Femur (tissue), 1 donor: Measurements from ENCODE around the gene UBA1.

Experiments
- DNase-seq: peaks from one replicate; pipeline ENCODE4 v3.0.0-alpha.2; 2017

UBA1 gene

DNA sequence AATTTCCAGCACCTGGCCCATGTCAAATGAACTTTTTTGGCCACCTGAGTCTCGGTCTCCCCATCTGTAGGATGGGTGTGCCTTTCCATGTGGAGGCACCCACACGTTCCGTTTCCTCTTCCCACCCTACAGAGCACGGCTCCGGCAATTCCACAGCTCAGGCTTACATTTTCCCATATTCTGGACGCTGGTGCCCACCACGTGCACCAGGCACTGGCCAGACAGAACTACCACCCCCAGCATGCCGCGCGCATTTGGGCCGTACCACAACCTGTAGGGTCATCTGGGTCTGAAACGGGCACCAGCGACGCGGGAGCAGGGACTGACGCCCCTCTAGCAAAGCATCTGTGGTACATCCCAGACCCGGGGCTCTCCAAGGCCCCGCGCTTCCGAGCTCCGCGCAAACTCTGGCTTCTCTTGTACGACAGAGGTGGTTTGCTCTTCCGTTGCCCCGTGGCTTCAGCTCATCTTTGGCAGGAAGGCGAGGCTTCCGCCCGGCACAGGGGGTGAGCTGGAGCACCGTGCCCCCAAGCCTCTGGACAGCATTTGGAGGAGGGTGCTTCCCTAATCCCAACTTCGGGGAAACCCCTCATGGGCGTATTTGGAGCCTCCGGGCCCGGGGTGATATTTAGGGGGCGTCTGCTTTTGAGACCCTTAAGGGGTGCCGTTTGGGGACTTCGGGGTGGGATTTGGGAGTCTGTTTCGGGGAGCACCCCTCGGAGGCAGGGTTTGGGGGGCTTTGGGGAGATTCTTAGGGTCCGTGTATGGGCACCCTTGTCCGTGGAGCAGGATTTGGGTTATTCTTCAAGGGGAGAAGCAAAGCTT lies 3.0 kb upstream of the UBA1 start:
- DNase-seq = peak; percentile 94

DNA sequence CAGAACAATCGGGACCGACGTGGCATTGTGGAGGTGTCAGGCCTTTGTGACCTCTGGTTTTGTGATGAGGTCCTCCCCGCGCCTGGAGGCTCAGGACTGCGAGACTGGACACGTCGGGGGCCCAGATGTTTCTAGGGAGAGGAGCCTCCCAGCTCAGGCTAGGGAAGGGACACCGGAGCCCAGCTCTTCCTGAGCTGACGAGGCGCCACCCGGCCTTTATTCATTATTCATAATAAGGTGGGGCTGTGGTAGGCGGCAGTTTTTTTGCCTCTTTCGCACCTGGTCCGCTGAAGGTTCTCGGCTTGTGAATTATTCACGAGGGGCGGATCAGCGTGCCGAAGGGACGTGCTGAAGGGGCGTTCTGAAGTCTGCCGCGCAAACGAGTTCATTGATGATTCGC lies 2.3 kb upstream of the UBA1 start:
- DNase-seq = no peak

DNA sequence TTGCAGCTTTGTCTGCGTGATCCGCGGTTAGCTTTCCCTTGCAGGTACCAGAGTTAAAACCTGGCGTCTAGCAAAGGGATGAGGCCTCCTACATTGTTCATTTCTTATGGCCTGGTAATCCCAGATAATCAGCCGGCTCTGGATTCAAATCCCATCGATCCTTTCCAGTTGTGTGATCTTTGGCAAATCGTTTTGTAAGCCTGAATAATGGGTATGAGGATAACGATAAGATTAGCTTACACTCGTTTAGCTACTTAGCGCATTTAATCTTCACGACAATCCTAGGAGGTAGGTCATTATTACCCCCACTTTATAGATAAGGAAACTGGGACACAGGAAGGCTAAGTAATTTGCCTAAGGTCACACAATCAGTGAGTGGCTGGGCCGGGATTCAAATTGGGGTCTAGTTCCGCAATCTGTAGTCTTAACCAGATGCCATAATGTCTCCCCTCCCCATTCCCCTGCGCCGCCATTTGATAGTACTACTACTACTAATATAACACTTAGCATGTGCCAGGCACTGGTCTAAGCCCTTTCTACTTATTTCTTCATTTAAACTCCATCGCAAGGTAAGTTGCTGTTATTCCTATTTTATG lies 1.7 kb upstream of the UBA1 start:
- DNase-seq = no peak

DNA sequence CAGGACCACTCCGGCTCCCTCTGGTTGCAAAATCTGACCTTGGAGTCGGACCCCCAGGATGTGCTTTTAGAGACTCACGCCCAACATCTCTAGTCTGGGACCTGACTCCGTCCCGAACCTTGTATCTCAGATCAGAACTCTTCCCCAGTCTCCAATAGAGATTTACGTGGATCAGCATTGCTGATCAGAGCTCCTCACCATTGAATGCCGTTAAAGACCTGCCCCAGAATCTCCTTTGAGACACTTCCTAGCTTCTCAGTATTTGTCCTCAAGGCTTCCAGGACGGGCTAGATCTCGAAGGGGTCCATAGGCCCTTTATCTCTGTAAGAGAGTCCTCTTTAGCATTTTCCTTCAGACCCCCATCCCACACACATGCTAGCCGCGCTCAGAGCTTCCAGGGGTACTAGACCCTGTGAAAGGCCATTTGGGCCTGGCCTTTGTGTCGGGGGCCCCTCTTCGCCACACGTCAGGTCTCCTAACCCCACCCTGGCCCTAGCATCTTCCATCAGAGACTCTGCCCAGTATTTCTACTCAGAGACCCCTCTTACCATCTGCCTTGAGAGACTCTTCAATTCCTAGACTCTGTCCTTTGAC lies 662 bp downstream of the UBA1 start:
- no peak for DNase-seq

DNA sequence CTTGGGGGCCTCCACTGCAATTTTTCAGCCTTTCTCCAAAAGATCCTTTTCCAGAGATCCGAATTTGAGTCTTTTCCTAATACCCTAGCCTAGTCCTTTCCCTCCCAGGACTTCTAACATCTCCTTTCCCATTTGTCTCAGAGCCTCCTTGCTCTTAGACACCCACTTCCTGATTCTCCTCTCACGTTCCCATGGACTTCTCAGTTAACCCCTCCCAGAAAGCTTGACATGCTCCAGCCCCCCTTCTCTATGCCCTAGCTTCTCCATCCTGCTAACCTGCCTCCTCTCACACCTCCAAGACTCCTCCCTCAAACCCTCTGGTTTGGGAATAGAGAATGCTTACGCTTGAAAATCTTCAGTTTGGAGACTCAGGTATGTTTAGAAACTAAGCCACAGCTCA lies 2.5 kb downstream of the UBA1 start:
- DNase-seq = no peak

DNA sequence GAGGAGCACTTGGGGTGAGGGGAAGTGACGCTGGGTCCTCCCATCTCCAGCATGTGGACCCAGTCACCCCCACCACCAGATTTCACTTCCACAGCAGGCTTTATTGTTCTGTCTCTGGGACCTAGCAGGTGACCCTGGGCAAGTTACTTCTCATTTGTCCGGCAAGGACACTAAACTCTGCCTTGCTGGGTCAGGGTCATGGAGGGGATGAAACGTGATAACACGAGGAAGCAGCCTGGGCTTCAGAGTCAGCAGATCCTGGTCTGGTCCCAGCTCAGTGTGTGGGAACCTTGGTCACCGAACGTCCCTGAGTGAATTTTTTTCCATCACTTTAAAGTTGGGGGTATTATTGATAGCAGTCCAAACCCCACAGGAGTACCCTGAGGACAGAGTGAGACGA lies 3.9 kb downstream of the UBA1 start:
- DNase-seq = no peak

DNA sequence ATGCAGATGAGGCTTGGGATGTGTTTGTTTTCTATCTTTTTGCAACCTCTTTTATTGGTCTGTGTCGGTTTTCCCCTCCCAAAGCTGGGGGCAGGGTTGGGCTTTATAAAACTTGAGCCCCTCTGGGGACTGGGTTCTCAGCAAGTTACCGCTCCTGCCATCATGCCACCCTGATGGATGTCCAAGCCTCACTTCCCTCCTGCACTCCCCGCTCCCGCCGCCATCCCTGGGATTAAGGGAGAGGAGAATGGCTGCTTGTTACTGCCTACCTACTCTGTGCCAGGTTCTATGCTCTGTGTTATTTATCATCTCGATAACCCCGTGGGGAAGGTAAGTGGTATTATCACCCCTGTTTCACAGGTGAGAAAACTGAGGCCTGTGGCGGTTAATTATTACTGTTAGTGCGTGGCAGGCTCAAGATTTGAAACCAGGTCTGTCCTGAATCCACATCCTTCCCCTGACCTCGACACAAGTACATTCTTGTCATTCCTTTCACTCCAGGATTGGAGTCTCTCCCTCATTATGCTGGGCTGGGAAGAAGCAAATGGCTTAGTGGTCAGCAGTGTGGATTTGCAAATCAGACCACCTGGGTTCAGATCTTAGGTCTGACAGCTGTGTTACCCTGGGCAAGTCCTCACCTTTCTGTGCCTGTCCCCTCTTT lies 4.5 kb downstream of the UBA1 start:
- DNase-seq = no peak

DNA sequence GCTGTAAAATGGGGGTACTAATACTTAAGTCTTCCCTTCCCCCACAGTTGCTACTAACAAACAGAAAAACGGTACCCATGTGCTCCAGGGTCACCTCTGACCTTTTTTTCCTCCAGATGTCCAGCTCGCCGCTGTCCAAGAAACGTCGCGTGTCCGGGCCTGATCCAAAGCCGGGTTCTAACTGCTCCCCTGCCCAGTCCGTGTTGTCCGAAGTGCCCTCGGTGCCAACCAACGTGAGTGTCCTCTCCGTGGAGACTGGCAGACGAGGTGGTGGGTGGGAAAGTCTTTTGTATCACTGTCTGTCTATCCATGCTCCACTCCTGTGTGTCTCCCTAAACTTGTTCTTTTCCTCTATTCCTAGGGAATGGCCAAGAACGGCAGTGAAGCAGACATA lies 5.1 kb downstream of the UBA1 start:
- DNase-seq = no peak

DNA sequence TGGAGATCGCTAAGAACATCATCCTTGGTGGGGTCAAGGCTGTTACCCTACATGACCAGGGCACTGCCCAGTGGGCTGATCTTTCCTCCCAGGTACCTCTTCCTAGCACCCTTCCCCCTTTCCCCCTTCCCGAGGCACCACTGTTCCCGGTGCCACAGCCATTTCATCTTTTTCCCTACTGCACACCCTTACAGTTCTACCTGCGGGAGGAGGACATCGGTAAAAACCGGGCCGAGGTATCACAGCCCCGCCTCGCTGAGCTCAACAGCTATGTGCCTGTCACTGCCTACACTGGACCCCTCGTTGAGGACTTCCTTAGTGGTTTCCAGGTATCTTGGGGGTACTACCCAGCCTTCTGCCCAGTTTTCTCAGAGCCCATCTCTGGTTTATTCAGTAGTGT lies 5.7 kb downstream of the UBA1 start:
- no peak for DNase-seq

DNA sequence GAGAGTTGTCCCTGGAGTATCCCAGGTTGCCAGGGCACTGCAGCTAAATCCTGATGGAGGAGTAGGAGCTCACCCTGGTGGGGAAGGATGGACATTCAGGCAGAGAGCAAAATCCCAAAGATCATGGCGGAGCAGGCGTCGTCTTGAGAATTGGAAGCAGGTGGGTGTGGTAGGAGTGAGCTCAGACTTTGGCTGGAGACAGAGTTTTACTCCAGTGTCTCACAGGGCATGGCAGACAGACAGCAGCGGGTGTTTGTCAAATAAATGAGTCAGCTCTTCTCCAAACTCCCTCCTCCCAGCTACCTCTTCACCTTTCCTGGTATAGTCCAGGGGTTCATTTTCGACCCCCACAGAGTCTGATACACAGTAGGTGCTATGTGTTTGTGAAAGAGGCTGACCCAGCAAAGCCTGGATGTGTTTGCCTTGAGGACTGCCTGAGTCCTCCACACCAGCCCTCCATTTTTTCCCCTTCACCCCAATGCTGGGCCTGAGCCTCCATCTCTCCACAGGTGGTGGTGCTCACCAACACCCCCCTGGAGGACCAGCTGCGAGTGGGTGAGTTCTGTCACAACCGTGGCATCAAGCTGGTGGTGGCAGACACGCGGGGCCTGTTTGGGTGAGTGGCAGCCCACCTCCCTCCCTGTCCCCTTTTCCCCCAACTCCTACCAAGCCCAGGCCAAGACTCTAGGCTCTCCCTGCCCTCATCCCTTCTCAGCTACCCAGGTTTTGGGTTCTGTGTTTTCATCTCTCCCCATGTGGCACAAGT lies 6.9 kb downstream of the UBA1 start:
- DNase-seq = no peak

DNA sequence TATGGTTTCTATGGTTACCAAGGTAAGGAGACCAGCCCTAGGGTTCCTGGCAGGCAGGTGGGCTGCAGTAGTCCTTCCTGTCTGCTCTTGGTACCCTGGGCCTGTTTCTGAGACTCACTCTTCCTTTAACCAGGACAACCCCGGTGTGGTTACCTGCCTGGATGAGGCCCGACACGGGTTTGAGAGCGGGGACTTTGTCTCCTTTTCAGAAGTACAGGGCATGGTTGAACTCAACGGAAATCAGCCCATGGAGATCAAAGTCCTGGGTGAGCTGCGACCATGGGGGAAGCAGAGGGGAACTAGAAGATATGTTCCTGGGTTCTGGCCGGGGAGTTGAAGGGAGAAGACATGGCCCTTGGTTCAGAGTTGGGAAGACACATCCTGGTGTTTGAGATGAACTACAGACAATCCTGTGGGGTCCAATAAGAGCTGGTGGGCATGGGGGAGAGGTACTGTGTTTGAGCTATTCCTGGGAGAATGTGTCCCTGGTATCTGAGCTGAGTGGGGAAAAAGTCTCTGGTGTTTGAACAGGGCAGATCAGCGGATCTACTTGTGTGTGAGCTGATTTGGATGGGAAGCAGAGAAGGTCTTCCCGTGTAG lies 7.8 kb downstream of the UBA1 start:
- DNase-seq = no peak

DNA sequence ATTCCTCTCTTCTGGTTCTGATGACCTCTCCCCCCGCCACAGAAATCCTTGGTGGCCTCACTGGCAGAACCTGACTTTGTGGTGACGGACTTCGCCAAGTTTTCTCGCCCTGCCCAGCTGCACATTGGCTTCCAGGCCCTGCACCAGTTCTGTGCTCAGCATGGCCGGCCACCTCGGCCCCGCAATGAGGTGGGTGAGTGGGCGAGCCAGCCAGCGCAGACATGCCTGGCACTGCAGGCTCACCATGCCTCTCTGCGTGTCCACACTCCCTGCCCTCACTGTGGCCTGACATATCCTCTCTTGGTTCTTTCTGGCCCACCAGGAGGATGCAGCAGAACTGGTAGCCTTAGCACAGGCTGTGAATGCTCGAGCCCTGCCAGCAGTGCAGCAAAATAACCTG lies 8.7 kb downstream of the UBA1 start:
- DNase-seq = no peak

DNA sequence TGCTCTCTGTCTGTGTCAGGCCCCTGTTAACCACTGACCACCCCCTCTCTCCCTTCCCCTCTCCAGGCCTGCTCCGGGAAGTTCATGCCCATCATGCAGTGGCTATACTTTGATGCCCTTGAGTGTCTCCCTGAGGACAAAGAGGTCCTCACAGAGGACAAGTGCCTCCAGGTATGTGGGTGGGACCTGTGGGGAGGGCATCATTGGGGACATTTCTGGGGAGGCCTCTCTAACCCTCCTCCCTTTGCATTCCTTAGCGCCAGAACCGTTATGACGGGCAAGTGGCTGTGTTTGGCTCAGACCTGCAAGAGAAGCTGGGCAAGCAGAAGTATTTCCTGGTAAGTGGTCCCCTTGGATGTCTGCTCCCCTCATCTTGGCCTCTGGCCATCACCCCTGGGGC lies 9.2 kb downstream of the UBA1 start:
- no peak for DNase-seq

DNA sequence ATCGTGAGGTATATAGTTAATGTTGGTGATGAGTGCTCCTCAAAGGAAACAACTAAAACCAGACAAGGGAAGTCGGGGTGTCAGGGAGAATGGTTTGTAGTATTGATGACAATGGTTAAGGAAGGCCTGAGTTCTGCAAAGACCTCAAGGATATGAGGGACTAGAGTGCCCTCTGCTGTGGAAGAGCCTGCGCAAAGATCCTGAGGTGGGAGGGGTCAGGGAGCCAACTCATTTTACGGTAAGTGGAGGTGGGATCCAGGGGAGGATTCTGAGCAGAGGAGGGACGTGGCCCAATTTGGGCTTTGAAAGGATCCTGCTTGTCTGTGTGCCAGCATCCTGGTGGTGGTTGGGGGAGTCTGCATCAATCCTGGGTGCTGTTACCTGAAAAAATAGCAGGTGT lies 11.3 kb downstream of the UBA1 start:
- DNase-seq = no peak

DNA sequence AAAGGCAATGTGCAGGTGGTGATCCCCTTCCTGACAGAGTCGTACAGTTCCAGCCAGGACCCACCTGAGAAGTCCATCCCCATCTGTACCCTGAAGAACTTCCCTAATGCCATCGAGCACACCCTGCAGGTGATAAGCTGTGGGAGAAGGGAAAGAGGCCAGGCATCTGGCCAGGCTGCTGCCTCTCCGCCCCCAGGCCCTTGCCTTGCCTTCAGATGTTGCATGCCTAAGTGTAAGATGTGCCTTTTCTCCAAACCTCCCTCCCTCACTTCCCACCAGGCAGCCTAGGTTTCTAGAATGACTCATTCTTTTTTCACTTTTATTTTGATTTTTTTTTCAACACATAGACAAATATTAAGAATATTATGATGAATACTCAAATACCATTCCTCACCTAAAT lies 12.7 kb downstream of the UBA1 start:
- DNase-seq = no peak

DNA sequence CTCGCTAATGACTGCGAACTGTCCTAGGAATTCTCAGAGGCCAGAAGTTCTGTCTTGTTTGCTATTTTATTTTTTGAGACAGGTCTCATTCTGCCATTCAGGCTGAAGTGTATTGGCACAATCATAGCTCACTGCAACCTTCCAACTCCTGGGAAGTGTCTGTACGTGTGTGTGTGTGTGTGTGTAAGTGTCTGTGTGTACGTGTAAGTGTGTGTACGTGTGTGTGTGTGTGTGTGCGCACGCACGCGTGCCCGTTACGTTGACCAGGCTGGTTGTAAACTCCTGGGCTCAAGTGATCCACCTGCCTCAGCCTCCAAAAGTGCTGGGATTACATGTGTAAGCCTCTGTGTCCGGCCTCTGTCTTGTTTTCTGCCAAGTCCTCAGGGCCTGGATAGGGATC lies 14.5 kb downstream of the UBA1 start:
- no peak for DNase-seq

DNA sequence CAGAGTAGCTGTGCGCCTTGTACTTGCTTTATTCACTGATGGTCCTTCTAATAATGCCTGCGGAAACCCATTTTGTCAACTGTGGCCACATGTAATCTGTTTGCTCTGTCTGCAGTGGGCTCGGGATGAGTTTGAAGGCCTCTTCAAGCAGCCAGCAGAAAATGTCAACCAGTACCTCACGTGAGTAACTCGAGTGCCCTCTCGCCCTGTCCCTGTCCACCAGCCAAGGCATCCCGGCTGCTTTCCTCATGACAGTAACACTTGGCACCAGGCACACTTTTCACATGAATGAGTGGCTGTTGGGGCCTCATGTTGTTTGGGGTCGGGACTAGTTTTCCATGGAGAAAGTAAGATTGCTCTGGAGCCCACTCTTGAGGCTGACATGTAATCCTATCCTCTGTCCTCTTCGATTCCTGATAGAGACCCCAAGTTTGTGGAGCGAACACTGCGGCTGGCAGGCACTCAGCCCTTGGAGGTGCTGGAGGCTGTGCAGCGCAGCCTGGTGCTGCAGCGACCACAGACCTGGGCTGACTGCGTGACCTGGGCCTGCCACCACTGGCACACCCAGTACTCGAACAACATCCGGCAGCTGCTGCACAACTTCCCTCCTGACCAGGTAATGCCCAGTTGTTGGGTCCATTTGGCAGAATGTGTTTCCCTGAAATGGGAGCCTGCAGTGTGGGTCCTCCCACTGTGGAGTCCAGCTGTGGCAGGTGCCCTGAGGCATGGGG lies 16.0 kb downstream of the UBA1 start:
- no peak for DNase-seq

DNA sequence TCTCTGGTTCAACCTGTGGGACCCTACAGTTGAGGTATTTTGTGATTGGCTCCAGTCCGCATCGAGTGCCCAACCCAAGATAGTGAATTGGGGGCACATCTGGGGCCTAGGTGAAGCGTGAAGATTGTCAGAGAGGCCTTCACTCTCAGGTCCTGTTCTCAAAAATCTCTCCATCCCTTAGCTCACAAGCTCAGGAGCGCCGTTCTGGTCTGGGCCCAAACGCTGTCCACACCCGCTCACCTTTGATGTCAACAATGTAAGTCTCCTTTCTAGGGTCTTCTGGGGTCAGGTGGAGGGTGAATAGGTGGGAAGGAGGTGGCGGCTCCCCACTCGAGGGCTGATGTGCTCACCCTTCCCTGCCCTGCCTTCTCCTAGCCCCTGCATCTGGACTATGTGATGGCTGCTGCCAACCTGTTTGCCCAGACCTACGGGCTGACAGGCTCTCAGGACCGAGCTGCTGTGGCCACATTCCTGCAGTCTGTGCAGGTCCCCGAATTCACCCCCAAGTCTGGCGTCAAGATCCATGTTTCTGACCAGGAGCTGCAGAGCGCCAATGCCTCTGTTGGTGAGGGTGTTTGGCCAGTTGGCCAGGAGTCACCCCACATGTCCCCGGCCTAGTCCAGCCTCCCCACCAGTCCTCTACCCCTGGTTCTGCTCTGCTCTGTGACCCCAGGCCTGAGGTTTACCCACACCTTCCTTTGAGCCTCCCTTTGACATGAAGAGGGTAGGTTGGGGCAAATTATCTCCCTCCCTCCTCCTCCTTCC lies 17.2 kb downstream of the UBA1 start:
- DNase-seq = no peak

DNA sequence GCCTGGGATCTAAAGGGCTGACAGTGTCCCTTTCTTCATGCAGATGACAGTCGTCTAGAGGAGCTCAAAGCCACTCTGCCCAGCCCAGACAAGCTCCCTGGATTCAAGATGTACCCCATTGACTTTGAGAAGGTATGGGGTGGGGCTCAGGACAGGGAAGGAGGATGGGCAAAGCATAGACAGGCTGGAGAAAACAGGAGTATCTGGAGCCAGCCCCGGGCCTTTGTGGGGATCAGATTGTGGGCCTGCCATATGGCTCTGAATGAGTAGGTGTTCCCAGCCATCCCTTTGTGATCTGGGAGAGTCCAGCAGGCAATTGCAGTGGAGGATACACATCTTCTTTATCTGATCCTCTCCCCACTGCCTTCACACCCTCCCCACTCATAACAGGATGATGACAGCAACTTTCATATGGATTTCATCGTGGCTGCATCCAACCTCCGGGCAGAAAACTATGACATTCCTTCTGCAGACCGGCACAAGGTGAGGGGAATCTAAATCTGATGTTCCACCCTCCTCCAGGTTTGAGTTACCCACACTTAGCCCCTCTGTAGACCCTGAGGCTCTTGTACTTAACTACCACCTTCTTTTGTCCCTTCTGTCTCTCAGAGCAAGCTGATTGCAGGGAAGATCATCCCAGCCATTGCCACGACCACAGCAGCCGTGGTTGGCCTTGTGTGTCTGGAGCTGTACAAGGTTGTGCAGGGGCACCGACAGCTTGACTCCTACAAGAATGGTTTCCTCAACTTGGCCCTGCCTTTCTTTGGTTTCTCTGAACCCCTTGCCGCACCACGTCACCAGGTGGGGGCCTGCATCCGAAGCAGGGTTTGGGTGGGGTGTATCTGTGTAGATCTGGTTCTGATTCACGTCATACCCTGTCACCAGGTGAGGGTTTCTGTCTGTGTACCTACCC lies 19.0 kb downstream of the UBA1 start:
- DNase-seq = no peak

DNA sequence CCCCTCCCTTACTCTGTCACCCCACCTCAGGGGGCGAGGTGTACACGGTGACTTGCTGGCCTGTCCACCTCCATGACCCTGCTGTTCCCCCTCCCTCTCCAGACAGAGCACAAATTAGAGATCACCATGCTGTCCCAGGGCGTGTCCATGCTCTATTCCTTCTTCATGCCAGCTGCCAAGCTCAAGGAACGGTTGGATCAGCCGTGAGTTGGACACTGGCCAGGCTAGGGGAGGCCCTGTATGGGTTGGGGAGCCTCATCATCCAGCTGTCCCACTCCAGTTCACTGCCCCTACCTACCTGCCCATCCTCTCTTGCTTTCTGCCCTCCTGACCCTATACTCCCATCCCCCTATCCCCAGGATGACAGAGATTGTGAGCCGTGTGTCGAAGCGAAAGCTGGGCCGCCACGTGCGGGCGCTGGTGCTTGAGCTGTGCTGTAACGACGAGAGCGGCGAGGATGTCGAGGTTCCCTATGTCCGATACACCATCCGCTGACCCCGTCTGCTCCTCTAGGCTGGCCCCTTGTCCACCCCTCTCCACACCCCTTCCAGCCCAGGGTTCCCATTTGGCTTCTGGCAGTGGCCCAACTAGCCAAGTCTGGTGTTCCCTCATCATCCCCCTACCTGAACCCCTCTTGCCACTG lies 20.9 kb downstream of the UBA1 start:
- DNase-seq = peak; percentile 37
